T-cell (primary cell): ENCODE data around the gene TRIM14. TPM values are rescaled to one million over a fixed set of nuclear protein-coding genes. Genes with fewer than 3 reads are reported as not detected.
A peak's percentile ranks its signal among the peaks of the same experiment; 100 is the strongest.
"Not testable (repeated sequence)": the region's sequence is repeated elsewhere in the genome, so short reads cannot be mapped to it uniquely, and the experiment has no call there.

Experiments used
- ATAC-seq, 4 experiments: fragments of 200-7000 bp in 3 of 4; fragments of 150-1000 bp in 1 of 4; cut with Tn5 transposase; replicated peaks in 1 of 4; 1 replicate in 3 of 4; 2 replicates in 1 of 4; pipeline ENCODE4 v1.10.0; 2021; ENCODE audit warnings: moderate library complexity in 3 of 4, mild to moderate bottlenecking in 2 of 4, moderate number of reproducible peaks in 1 of 4
- CTCF ChIA-PET, 2 donors: fragments of 300-600 bp; sonication (Branson Sonifier 250); formaldehyde crosslinking; loops; one replicate each; lab custom pipeline; 2022; ENCODE audit warnings: antibody characterized with exemption in 2 of 2; lab: Charles Lee
- POLR2A ChIA-PET, 2 donors: fragments of 300-600 bp; sonication (Branson Sonifier 250); formaldehyde crosslinking; loops; one replicate each; lab custom pipeline; 2022; ENCODE audit warnings: antibody characterized with exemption in 2 of 2; lab: Charles Lee
- DNase-seq, 35 experiments: peaks; one replicate each; pipeline versions ENCODE4 v3.0.0 to v3.0.0-alpha.2; 2013 to 2023
- H3K27ac ChIP-seq: one replicate; pipeline ENCODE4 v1.5.1; 2013; ENCODE audit warnings: low read length
- H3K27me3 ChIP-seq, 2 experiments: replicated peaks in 1 of 2; 1 replicate in 1 of 2; 2 replicates in 1 of 2; pipeline versions ENCODE4 v1.6.1 to v1.7.0; 2013; ENCODE audit warnings: low read length in 1 of 2, mixed read lengths in 1 of 2; ENCODE audit not compliant: control insufficient read depth in 2 of 2, insufficient read depth in 2 of 2; ENCODE audit errors: extremely low read depth in 1 of 2
- H3K36me3 ChIP-seq, 2 donors: 1 replicate in 1 of 2; 2 replicates in 1 of 2; pipeline versions ENCODE4 v1.6.1 to v1.7.0; 2013; ENCODE audit warnings: low read length in 1 of 2; ENCODE audit not compliant: control insufficient read depth in 2 of 2, insufficient read depth in 1 of 2; ENCODE audit errors: extremely low read depth in 1 of 2
- H3K4me1 ChIP-seq, 2 experiments: 1 replicate in 1 of 2; 2 replicates in 1 of 2; pipeline versions ENCODE4 v1.6.1 to v1.7.0; 2013; ENCODE audit warnings: low read length in 2 of 2, mixed read lengths in 1 of 2; ENCODE audit not compliant: insufficient read depth in 2 of 2, control insufficient read depth in 1 of 2; ENCODE audit errors: extremely low read depth in 1 of 2
- H3K4me3 ChIP-seq, 2 donors: 1 replicate in 1 of 2; 2 replicates in 1 of 2; pipeline versions ENCODE4 v1.5.1 to v1.7.0; 2013; ENCODE audit warnings: mild to moderate bottlenecking in 2 of 2, low read length in 1 of 2, moderate library complexity in 1 of 2; ENCODE audit not compliant: control insufficient read depth in 1 of 2; ENCODE audit errors: extremely low read depth in 1 of 2
- H3K9me3 ChIP-seq: 2 replicates; pipeline ENCODE4 v1.7.0; 2013
- H3K27ac Mint-ChIP-seq, 2 donors: one replicate each; pipeline ENCODE4 v1.8.0; 2020 to 2021; ENCODE audit warnings: mild to moderate bottlenecking in 2 of 2, mixed read lengths in 2 of 2
- H3K27me3 Mint-ChIP-seq, 2 donors: one replicate each; pipeline ENCODE4 v1.8.0; 2021 to 2022; ENCODE audit warnings: mixed read lengths in 2 of 2
- H3K36me3 Mint-ChIP-seq: one replicate; pipeline ENCODE4 v1.8.0; 2021; ENCODE audit warnings: mixed read lengths
- H3K4me1 Mint-ChIP-seq, 3 donors: one replicate each; pipeline ENCODE4 v1.8.0; 2020 to 2022; ENCODE audit warnings: mixed read lengths in 3 of 3, mild to moderate bottlenecking in 1 of 3
- H3K4me3 Mint-ChIP-seq, 3 donors: one replicate each; pipeline ENCODE4 v1.8.0; 2020 to 2022; ENCODE audit warnings: mild to moderate bottlenecking in 3 of 3, mixed read lengths in 3 of 3, moderate library complexity in 3 of 3
- H3K9me3 Mint-ChIP-seq, 3 donors: one replicate each; pipeline ENCODE4 v1.8.0; 2020 to 2022; ENCODE audit warnings: mixed read lengths in 3 of 3
- WGBS: methylation state at CpG from one replicate; pipeline ENCODE4 v1.1.5; 2013; ENCODE audit warnings: missing lambda C conversion rate; ENCODE audit not compliant: insufficient coverage; 5-methylcytosine and 5-hydroxymethylcytosine counted together
- total RNA-seq, 35 experiments: library from RNA in 6 of 35; stranded (reverse) in 6 of 35; fragments of 120-200 nt in 1 of 35; gene quantifications; one replicate each; pipeline versions ENCODE4 v1.2.1 to v1.2.4 and lab custom pipeline; 2013 to 2026

The TRIM14 gene
- total RNA-seq, 5 donors from 2014 or later (not counting 1 experiment from before 2014, with no cell fraction given): 75.7 to 98.9 (median 85.3) TPM

GRCh38 chr9:98078895-98079294, 40.1 kb downstream of the TRIM14 start:
- no peaks in the 10 kb centered on the region for H3K27me3 ChIP-seq
- DNase-seq (no peak), ATAC-seq (no peak)
- no peaks in the 10 kb centered on the region for H3K9me3 ChIP-seq
- Mint-ChIP-seq H3K27ac (peak overlapping the region; percentile 71 to 83), H3K36me3 (peaks cover 41% of the 10 kb centered on the region), H3K27me3 (no peaks in the 10 kb centered on the region), H3K4me1 (peaks cover 61 to 78% (median 67%) of the 10 kb centered on the region in 3 donors), H3K4me3 (no peak overlapping the region), H3K9me3 (no peaks in the 10 kb centered on the region)
- H3K4me1 ChIP-seq: peaks cover 15 to 38% of the 10 kb centered on the region in 2 experiments
- no peak overlapping the region for H3K4me3 ChIP-seq
- no peak overlapping the region for H3K27ac ChIP-seq
- 100% methylated on average over 1 of the region's 5 CpGs for WGBS
- POLR2A ChIA-PET: interaction anchor here in 1 of 2 donors (0.7 kb wide), 1 partner anchor 31 kb away, joined by 6 read pairs; no protein-coding TSS in a partner anchor
- CTCF ChIA-PET: interaction anchor here in 1 of 2 donors (0.7 to 1.4 kb wide), 2 partner anchors 21 to 23 kb away, joined by 3 read pairs; no protein-coding TSS in a partner anchor
- H3K36me3 ChIP-seq: peaks cover 3 to 44% of the 10 kb centered on the region in 2 donors

- ChIA-PET POLR2A (interaction anchor here (0.9 to 1.0 kb wide), 2 partner anchors 10 to 25 kb away, joined by 3 to 5 read pairs; no protein-coding TSS in a partner anchor), CTCF (interaction anchor here in 1 of 2 donors (0.6 to 1.5 kb wide), 3 partner anchors 26 to 180 kb away, joined by 3 to 5 read pairs (median 3); no protein-coding TSS in a partner anchor)
- H3K9me3 Mint-ChIP-seq, ATAC-seq, H3K27me3 Mint-ChIP-seq, H3K9me3 ChIP-seq, H3K27me3 ChIP-seq, DNase-seq, H3K4me3 ChIP-seq: not testable (repeated sequence)
- WGBS: 95% methylated on average over 3 of the region's 8 CpGs
- peaks cover 27% of the 10 kb centered on the region for H3K36me3 Mint-ChIP-seq
- peak overlapping the region in 1 of 3 donors; percentile 58 for H3K4me3 Mint-ChIP-seq
- peaks cover 3 to 25% of the 10 kb centered on the region in 2 donors for H3K36me3 ChIP-seq
- peak overlapping the region; percentile 83 for H3K27ac ChIP-seq
- peaks cover 38 to 55% (median 44%) of the 10 kb centered on the region in 3 donors for H3K4me1 Mint-ChIP-seq
- H3K27ac Mint-ChIP-seq: peak overlapping the region; percentile 93 to 94
- H3K4me1 ChIP-seq: peaks cover 15 to 29% of the 10 kb centered on the region in 2 experiments
These were observed 42.5 kb downstream of the TRIM14 start for GRCh38 chr9:98076514-98076890.

- H3K4me1 Mint-ChIP-seq: peaks cover 39 to 48% (median 42%) of the 10 kb centered on the region in 3 donors
- peak overlapping the region in 2 of 3 donors; percentile 51 to 58 for H3K4me3 Mint-ChIP-seq
- ChIA-PET CTCF (interaction anchor here (0.6 to 1.5 kb wide), 2 partner anchors 34 to 38 kb away, joined by 3 to 5 read pairs; no protein-coding TSS in a partner anchor), POLR2A (no interaction called here)
- Histone ChIP-seq H3K27me3 (no peaks in the 10 kb centered on the region), H3K36me3 (peaks cover 2 to 14% of the 10 kb centered on the region in 2 donors), H3K4me1 (peaks cover 15 to 26% of the 10 kb centered on the region in 2 experiments), H3K27ac (peak overlapping the region; percentile 83), H3K4me3 (no peak overlapping the region), H3K9me3 (no peaks in the 10 kb centered on the region)
- no peaks in the 10 kb centered on the region for H3K27me3 Mint-ChIP-seq
- peak overlapping the region; percentile 93 to 94 for H3K27ac Mint-ChIP-seq
- ATAC-seq (peak; percentile 46 to 61 (median 55)), DNase-seq (peak in 1 of 35 experiments; percentile 57)
- H3K9me3 Mint-ChIP-seq: no peaks in the 10 kb centered on the region
- WGBS: 0% methylated on average over 1 of the region's 6 CpGs
- H3K36me3 Mint-ChIP-seq: peaks cover 28% of the 10 kb centered on the region
These were observed 43.7 kb downstream of the TRIM14 start for GRCh38 chr9:98075332-98075805.

GRCh38 chr9:98074115-98074990, 44.7 kb downstream of the TRIM14 start:
- Mint-ChIP-seq H3K27me3 (no peaks in the 10 kb centered on the region), H3K36me3 (peaks cover 21% of the 10 kb centered on the region), H3K4me3 (peak overlapping the region; percentile 41 to 58 (median 51)), H3K27ac (peak overlapping the region; percentile 93 to 94), H3K9me3 (no peaks in the 10 kb centered on the region), H3K4me1 (peaks cover 39 to 46% (median 46%) of the 10 kb centered on the region in 3 donors)
- Histone ChIP-seq H3K4me1 (peaks cover 15 to 26% of the 10 kb centered on the region in 2 experiments), H3K9me3 (no peaks in the 10 kb centered on the region), H3K27ac (peak overlapping the region; percentile 83), H3K4me3 (no peak overlapping the region), H3K36me3 (peaks cover under 1 to 9% of the 10 kb centered on the region in 2 donors), H3K27me3 (no peaks in the 10 kb centered on the region)
- DNase-seq (peak in 34 of 35 experiments; percentile 27 to 81 (median 58)), ATAC-seq (peak in 1 of 4 experiments; percentile 29)
- CTCF ChIA-PET: interaction anchor here (0.6 to 2.0 kb wide), 11 partner anchors 11 to 190 kb away, joined by 3 to 6 read pairs (median 4); partner anchors contain the start of genes TRIM14 (in 2 of the 2), NANS (in 1 of the 2) and TBC1D2 (in 1 of the 2)
- WGBS: 41% methylated on average over 11 of the region's 13 CpGs
- POLR2A ChIA-PET: interaction anchor here (0.5 to 0.9 kb wide), 3 partner anchors 12 to 179 kb away, joined by 3 to 6 read pairs (median 5); no protein-coding TSS in a partner anchor

- ChIA-PET CTCF (interaction anchor here (0.7 to 0.8 kb wide), 2 partner anchors 70 to 184 kb away, joined by 3 to 4 read pairs; no protein-coding TSS in a partner anchor), POLR2A (interaction anchor here in 1 of 2 donors (0.9 kb wide), 1 partner anchor 42 kb away, joined by 4 read pairs; no protein-coding TSS in a partner anchor)
- DNase-seq (no peak), ATAC-seq (no peak)
- Histone ChIP-seq H3K27me3 (no peaks in the 10 kb centered on the region), H3K36me3 (peaks cover 6 to 7% of the 10 kb centered on the region in 2 donors), H3K27ac (no peak overlapping the region), H3K4me3 (no peak overlapping the region), H3K4me1 (peaks cover 15 to 26% of the 10 kb centered on the region in 2 experiments), H3K9me3 (no peaks in the 10 kb centered on the region)
- H3K4me3 Mint-ChIP-seq: no peak overlapping the region
- no peaks in the 10 kb centered on the region for H3K27me3 Mint-ChIP-seq
- H3K9me3 Mint-ChIP-seq: no peaks in the 10 kb centered on the region
- WGBS: 85% methylated on average over 5 of the region's 9 CpGs
- peaks cover 32 to 40% (median 32%) of the 10 kb centered on the region in 3 donors for H3K4me1 Mint-ChIP-seq
- peaks cover 11% of the 10 kb centered on the region for H3K36me3 Mint-ChIP-seq
- H3K27ac Mint-ChIP-seq: no peak overlapping the region
These were observed 47.3 kb downstream of the TRIM14 start for GRCh38 chr9:98071737-98072136.
